SK-N-SH treated with all-trans-retinoic acid at 6 μM for 48 hours (cell line): ENCODE results near the gene EVX2.
A peak's percentile ranks its signal among the peaks of the same experiment; 100 is the strongest.

ENCODE experiments used
- ATAC-seq: fragments of 200-7000 bp; cut with Tn5 transposase; 3 replicates; pipeline ENCODE4 v1.9.1; 2020; ENCODE audit warnings: mild to moderate bottlenecking, moderate library complexity
- ARNTL ChIP-seq: fragments of 450-650 bp; formaldehyde crosslinking; IDR thresholded peaks from 2 replicates; pipeline ENCODE4 v1.5.0; 2020; ENCODE audit warnings: low read depth, mild to moderate bottlenecking, moderate library complexity, borderline replicate concordance
- BACH2 ChIP-seq: fragments of 250-450 bp; sonication (Bioruptor Pico); IDR thresholded peaks from 2 replicates; pipeline ENCODE4 v1.9.0; 2021; ENCODE audit warnings: mild to moderate bottlenecking, borderline replicate concordance
- CSDC2 ChIP-seq: fragments of 250-450 bp; sonication (Bioruptor Pico); IDR thresholded peaks from 2 replicates; pipeline ENCODE4 v1.5.0; 2020; ENCODE audit warnings: mild to moderate bottlenecking, moderate library complexity
- ESRRG ChIP-seq: fragments of 250-450 bp; sonication (Bioruptor Pico); IDR thresholded peaks from 2 replicates; pipeline ENCODE4 v1.6.1; 2021; ENCODE audit warnings: mild to moderate bottlenecking
- ISL1 ChIP-seq: fragments of 250-450 bp; sonication (Bioruptor Pico); IDR thresholded peaks from 2 replicates; pipeline ENCODE4 v2.1.2; 2022; ENCODE audit warnings: mild to moderate bottlenecking, moderate library complexity
- OSR1 ChIP-seq: fragments of 250-450 bp; sonication (Bioruptor Pico); IDR thresholded peaks from 2 replicates; pipeline ENCODE4 v1.8.0; 2022; ENCODE audit warnings: moderate library complexity, mild to moderate bottlenecking, inconsistent platforms
- PPARA ChIP-seq: fragments of 250-450 bp; sonication (Bioruptor Pico); IDR thresholded peaks from 2 replicates; pipeline ENCODE4 v1.5.0; 2020; ENCODE audit warnings: mild to moderate bottlenecking, borderline replicate concordance
- RARB ChIP-seq: fragments of 250-450 bp; sonication (Bioruptor Pico); IDR thresholded peaks from 2 replicates; pipeline ENCODE4 v1.8.0; 2021; ENCODE audit warnings: mild to moderate bottlenecking, moderate library complexity
- TCF4 ChIP-seq: fragments of 250-450 bp; sonication (Bioruptor Pico); IDR thresholded peaks from 2 replicates; pipeline ENCODE4 v1.8.0; 2021; ENCODE audit warnings: mild to moderate bottlenecking, moderate library complexity, borderline replicate concordance
- TOX ChIP-seq: fragments of 250-450 bp; sonication (Bioruptor Pico); IDR thresholded peaks from 2 replicates; pipeline ENCODE4 v1.8.0; 2021; ENCODE audit warnings: mild to moderate bottlenecking, moderate library complexity, borderline replicate concordance
- ZFP30 ChIP-seq: fragments of 450-650 bp; formaldehyde crosslinking; IDR thresholded peaks from 2 replicates; pipeline ENCODE4 v1.5.0; 2022; ENCODE audit warnings: mild to moderate bottlenecking, moderate library complexity
- ZNF565 ChIP-seq: fragments of 450-650 bp; formaldehyde crosslinking; conservative IDR thresholded peaks from 2 replicates; pipeline ENCODE4 v1.5.0; 2020; ENCODE audit warnings: low read depth, mild to moderate bottlenecking, moderate library complexity
- ZNF70 ChIP-seq: fragments of 450-650 bp; formaldehyde crosslinking; IDR thresholded peaks from 2 replicates; pipeline ENCODE4 v1.5.0; 2020; ENCODE audit warnings: mild to moderate bottlenecking, moderate library complexity
- ZNF8 ChIP-seq: fragments of 450-650 bp; formaldehyde crosslinking; IDR thresholded peaks from 2 replicates; pipeline ENCODE4 v1.5.0; 2020; ENCODE audit warnings: mild to moderate bottlenecking, moderate library complexity
- TF ChIP-seq, protein P1 (sequence below): fragments of 250-450 bp; sonication (Bioruptor Pico); IDR thresholded peaks from 2 replicates; pipeline ENCODE4 v1.5.1; 2021; ENCODE audit warnings: mild to moderate bottlenecking, moderate library complexity
- TF ChIP-seq, protein P2 (sequence below): fragments of 250-450 bp; sonication (Bioruptor Pico); IDR thresholded peaks from 2 replicates; pipeline ENCODE4 v1.5.1; 2020; ENCODE audit warnings: low read depth, mild to moderate bottlenecking, moderate library complexity
- TF ChIP-seq, protein P3 (sequence below): fragments of 250-450 bp; sonication (Bioruptor Pico); IDR thresholded peaks from 2 replicates; pipeline ENCODE4 v1.5.0; 2020; ENCODE audit warnings: mild to moderate bottlenecking, moderate library complexity
- TF ChIP-seq, protein P4 (sequence below): fragments of 250-450 bp; sonication (Bioruptor Pico); IDR thresholded peaks from 2 replicates; pipeline ENCODE4 v1.8.0; 2020; ENCODE audit warnings: mild to moderate bottlenecking, moderate library complexity, borderline replicate concordance
- TF ChIP-seq, protein P5 (sequence below): fragments of 250-450 bp; sonication (Bioruptor Pico); IDR thresholded peaks from 2 replicates; pipeline ENCODE4 v1.8.0; 2021; ENCODE audit warnings: low read depth, mild to moderate bottlenecking, moderate library complexity, borderline replicate concordance

The EVX2 gene

DNA sequence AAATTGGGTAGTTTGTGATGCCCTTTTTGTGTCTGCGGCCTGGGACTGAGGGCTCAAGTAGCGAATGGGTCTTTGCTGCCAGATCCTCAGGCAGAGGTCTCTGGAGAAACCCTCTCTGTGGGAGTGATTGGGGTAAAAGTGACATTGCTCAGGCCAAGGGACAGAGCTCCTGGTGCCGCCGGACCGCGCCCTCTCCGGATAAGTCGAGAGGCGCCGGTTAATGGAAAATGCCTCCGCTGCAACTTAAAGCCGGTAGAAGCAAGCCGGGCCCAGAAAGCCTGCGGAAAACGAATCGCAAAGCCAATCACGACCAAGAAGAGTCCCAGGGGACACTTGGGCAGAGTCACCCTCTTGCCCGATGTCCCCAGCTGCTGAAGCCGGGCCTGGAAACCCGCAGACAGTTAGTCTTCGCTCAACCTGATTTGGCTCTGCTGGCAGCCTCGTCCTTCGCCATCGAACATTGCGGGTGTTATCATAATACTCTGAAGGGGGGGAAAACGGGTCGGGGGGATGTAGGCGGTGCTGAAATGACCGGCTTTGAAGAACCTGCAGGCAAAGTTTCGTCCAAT lies 15.5 kb upstream of the EVX2 start:
- TF ChIP-seq ZNF8 (CRISPR knock-in tag) (no peak), CSDC2 (no peak), ZFP30 (CRISPR knock-in tag) (no peak), ARNTL (CRISPR knock-in tag) (no peak), TOX (CRISPR knock-in tag) (no peak), TCF4 (CRISPR knock-in tag) (no peak), ZNF565 (CRISPR knock-in tag) (no peak)
- TF ChIP-seq, protein P1, sequence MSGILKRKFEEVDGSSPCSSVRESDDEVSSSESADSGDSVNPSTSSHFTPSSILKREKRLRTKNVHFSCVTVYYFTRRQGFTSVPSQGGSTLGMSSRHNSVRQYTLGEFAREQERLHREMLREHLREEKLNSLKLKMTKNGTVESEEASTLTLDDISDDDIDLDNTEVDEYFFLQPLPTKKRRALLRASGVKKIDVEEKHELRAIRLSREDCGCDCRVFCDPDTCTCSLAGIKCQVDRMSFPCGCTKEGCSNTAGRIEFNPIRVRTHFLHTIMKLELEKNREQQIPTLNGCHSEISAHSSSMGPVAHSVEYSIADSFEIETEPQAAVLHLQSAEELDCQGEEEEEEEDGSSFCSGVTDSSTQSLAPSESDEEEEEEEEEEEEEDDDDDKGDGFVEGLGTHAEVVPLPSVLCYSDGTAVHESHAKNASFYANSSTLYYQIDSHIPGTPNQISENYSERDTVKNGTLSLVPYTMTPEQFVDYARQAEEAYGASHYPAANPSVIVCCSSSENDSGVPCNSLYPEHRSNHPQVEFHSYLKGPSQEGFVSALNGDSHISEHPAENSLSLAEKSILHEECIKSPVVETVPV (CRISPR knock-in tag): no peak
- TF ChIP-seq, all 23 proteins: peak for 0

DNA sequence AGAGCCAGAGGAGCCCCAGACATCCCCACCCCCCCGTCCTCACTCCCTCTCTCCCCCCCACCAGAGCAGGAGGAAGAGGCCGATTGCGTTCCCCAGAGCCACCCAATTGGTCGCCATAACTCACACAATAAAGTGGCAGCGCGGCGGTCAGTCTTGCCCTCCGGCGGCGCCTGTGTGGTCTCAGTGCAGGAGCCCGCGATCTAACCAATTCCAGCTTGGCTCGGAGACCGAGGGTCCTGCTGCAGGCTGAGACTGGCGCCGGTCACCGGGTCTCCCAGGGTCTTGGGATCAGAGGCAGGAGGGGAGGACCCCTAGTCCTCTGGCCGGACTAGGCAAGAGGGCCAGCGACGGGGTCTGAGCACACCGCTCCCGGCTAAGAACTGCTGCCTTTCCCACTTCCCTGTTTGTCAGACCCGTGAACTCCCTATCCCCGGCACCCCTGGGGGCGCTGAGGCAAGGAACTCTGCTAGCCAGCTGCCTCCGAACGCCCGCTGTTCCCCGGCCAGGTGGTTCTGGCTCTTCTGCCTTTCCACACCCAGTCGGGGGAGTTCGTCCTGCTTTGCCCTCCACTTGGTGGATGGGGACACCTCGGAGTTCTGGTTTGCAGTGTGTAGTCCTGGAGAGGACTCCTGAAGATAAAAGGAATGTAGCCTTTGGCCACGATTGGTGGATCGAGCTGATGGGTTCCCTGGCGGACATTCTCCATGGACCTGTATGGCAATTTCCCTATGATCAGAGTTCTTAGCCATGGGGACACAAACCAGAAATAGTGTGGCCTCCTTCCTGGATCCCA lies 14.8 kb upstream of the EVX2 start:
- TF ChIP-seq CSDC2: no peak
- TF ChIP-seq OSR1 (CRISPR knock-in tag): no peak
- TF ChIP-seq, protein P2, sequence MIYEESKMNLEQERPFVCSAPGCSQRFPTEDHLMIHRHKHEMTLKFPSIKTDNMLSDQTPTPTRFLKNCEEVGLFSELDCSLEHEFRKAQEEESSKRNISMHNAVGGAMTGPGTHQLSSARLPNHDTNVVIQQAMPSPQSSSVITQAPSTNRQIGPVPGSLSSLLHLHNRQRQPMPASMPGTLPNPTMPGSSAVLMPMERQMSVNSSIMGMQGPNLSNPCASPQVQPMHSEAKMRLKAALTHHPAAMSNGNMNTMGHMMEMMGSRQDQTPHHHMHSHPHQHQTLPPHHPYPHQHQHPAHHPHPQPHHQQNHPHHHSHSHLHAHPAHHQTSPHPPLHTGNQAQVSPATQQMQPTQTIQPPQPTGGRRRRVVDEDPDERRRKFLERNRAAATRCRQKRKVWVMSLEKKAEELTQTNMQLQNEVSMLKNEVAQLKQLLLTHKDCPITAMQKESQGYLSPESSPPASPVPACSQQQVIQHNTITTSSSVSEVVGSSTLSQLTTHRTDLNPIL (CRISPR knock-in tag): no peak
- no peak for TF ChIP-seq TOX (CRISPR knock-in tag)
- no peak for TF ChIP-seq ESRRG
- TF ChIP-seq RARB: no peak
- no peak for TF ChIP-seq ZNF8 (CRISPR knock-in tag)
- no peak for TF ChIP-seq BACH2 (CRISPR knock-in tag)
- TF ChIP-seq, protein P3, sequence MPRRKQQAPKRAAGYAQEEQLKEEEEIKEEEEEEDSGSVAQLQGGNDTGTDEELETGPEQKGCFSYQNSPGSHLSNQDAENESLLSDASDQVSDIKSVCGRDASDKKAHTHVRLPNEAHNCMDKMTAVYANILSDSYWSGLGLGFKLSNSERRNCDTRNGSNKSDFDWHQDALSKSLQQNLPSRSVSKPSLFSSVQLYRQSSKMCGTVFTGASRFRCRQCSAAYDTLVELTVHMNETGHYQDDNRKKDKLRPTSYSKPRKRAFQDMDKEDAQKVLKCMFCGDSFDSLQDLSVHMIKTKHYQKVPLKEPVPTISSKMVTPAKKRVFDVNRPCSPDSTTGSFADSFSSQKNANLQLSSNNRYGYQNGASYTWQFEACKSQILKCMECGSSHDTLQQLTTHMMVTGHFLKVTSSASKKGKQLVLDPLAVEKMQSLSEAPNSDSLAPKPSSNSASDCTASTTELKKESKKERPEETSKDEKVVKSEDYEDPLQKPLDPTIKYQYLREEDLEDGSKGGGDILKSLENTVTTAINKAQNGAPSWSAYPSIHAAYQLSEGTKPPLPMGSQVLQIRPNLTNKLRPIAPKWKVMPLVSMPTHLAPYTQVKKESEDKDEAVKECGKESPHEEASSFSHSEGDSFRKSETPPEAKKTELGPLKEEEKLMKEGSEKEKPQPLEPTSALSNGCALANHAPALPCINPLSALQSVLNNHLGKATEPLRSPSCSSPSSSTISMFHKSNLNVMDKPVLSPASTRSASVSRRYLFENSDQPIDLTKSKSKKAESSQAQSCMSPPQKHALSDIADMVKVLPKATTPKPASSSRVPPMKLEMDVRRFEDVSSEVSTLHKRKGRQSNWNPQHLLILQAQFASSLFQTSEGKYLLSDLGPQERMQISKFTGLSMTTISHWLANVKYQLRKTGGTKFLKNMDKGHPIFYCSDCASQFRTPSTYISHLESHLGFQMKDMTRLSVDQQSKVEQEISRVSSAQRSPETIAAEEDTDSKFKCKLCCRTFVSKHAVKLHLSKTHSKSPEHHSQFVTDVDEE (CRISPR knock-in tag): no peak
- TF ChIP-seq ZFP30 (CRISPR knock-in tag): no peak
- TF ChIP-seq, protein P1 (CRISPR knock-in tag): no peak
- TF ChIP-seq TCF4 (CRISPR knock-in tag): no peak
- TF ChIP-seq ISL1 (CRISPR knock-in tag): no peak
- no peak for TF ChIP-seq PPARA (CRISPR knock-in tag)
- TF ChIP-seq, protein P4, sequence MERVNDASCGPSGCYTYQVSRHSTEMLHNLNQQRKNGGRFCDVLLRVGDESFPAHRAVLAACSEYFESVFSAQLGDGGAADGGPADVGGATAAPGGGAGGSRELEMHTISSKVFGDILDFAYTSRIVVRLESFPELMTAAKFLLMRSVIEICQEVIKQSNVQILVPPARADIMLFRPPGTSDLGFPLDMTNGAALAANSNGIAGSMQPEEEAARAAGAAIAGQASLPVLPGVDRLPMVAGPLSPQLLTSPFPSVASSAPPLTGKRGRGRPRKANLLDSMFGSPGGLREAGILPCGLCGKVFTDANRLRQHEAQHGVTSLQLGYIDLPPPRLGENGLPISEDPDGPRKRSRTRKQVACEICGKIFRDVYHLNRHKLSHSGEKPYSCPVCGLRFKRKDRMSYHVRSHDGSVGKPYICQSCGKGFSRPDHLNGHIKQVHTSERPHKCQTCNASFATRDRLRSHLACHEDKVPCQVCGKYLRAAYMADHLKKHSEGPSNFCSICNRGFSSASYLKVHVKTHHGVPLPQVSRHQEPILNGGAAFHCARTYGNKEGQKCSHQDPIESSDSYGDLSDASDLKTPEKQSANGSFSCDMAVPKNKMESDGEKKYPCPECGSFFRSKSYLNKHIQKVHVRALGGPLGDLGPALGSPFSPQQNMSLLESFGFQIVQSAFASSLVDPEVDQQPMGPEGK (CRISPR knock-in tag): no peak
- TF ChIP-seq, protein P5, sequence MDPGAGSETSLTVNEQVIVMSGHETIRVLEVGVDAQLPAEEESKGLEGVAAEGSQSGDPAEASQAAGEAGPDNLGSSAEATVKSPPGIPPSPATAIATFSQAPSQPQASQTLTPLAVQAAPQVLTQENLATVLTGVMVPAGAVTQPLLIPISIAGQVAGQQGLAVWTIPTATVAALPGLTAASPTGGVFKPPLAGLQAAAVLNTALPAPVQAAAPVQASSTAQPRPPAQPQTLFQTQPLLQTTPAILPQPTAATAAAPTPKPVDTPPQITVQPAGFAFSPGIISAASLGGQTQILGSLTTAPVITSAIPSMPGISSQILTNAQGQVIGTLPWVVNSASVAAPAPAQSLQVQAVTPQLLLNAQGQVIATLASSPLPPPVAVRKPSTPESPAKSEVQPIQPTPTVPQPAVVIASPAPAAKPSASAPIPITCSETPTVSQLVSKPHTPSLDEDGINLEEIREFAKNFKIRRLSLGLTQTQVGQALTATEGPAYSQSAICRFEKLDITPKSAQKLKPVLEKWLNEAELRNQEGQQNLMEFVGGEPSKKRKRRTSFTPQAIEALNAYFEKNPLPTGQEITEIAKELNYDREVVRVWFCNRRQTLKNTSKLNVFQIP (CRISPR knock-in tag): no peak
- no peak for TF ChIP-seq ZNF70
- no peak for TF ChIP-seq ZNF565 (CRISPR knock-in tag)
- ATAC-seq: peak; percentile 23

More for the DNA sequence above, 15.5 kb upstream of the EVX2 start:
- ATAC-seq: no peak
